Mucosa of descending colon (tissue), 3 donors: ENCODE measurements around the gene PRR3. TPM values are rescaled to one million over a fixed set of nuclear protein-coding genes. Genes with fewer than 3 reads are reported as not detected.
"Not testable (repeated sequence)": the region's sequence is repeated elsewhere in the genome, so short reads cannot be mapped to it uniquely, and the experiment has no call there.

ENCODE experiments used
- ATAC-seq: fragments of 200-7000 bp; cut with Tn5 transposase; one replicate; pipeline ENCODE4 v1.9.1; 2020; ENCODE audit warnings: mild to moderate bottlenecking, moderate library complexity
- DNase-seq, 3 donors: peaks; one replicate each; pipeline ENCODE4 v3.0.0-alpha.2; 2020
- H3K36me3 ChIP-seq: fragments of 200-600 bp; one replicate; pipeline ENCODE4 v1.8.0; 2021; ENCODE audit warnings: low read depth, mild to moderate bottlenecking
- H3K4me1 ChIP-seq: fragments of 200-600 bp; one replicate; pipeline ENCODE4 v1.8.0; 2021; ENCODE audit warnings: low read depth, mild to moderate bottlenecking
- H3K4me3 ChIP-seq: fragments of 200-600 bp; one replicate; pipeline ENCODE4 v1.8.0; 2021; ENCODE audit warnings: mild to moderate bottlenecking
- H3K9me3 ChIP-seq: fragments of 200-600 bp; one replicate; pipeline ENCODE4 v1.8.0; 2021; ENCODE audit warnings: mild to moderate bottlenecking
- CTCF ChIP-seq: fragments of 200-600 bp; IDR thresholded peaks from one replicate; pipeline ENCODE4 v1.8.0; 2022; ENCODE audit warnings: antibody characterized with exemption, mild to moderate bottlenecking
- intact Hi-C, 2 donors: fragments of 100-400 bp; cut with DNase I in 1 of 2; cut with micrococcal nuclease in 1 of 2; formaldehyde crosslinking; loops; one replicate each; pipeline versions ENCODE4 v1.11.0 to v1.11.1; 2022; cut with DNase I, micrococcal nuclease
- total RNA-seq, 3 donors: library from RNA; stranded (reverse); fragmentation: NEBNext Ultra II Directional in 2 of 3; extraction: Animal tissue kit (Norgen Biotek cat#: 25700) in 2 of 3; gene quantifications; one replicate each; pipeline versions ENCODE4 v1.2.1 to v1.2.4, GENCODE V29; 2021 to 2023
- donor health status: DM: no; HTN: no; CAD: no; lungs with moderate emphysema.
- donor health status: DM: no; HTN: no; CAD: no.
- donor health status: DM: no; HTN: yes; CAD: no.

The PRR3 gene
- total RNA-seq, 3 donors from 2014 or later, result 4.6 to 9.7 (median 5.9) TPM

- no peak for TF ChIP-seq CTCF
- intact Hi-C loops, result no loop called here
- DNase-seq (no peak), ATAC-seq (no peak)
- Histone ChIP-seq H3K36me3 (no peaks in the 10 kb centered on the region), H3K9me3 (no peaks in the 10 kb centered on the region), H3K4me1 (peaks cover 6% of the 10 kb centered on the region), H3K4me3 (no peak overlapping the region)
Measured at GRCh38 chr6:30511169-30511546, 45.9 kb upstream of the PRR3 start.

DNA sequence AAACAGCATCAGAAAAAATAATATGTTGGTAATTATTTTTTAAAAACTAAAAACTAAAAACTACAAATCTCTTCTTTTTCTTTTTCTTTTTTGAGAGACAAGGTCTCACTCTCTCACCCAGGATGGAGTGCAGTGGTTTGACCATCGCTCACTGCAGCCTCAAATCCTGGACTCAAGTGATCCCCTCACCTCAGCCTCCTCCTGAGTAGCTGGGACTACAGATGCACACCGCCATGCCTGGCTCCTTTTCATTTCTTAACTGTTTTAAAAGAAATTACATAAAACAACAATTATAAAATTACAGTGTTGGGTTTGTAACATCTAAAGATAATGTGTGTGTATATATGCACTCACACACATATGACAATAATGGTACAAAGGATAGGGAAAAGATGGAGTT, 43.6 kb upstream of the PRR3 start:
- H3K4me1 ChIP-seq, result peaks cover 3% of the 10 kb centered on the region
- no peak for DNase-seq
- no peak overlapping the region for H3K4me3 ChIP-seq
- no peaks in the 10 kb centered on the region for H3K36me3 ChIP-seq
- intact Hi-C loops, result no loop called here
- no peak for TF ChIP-seq CTCF
- H3K9me3 ChIP-seq, result peaks cover 6% of the 10 kb centered on the region
- ATAC-seq, result no peak

DNA sequence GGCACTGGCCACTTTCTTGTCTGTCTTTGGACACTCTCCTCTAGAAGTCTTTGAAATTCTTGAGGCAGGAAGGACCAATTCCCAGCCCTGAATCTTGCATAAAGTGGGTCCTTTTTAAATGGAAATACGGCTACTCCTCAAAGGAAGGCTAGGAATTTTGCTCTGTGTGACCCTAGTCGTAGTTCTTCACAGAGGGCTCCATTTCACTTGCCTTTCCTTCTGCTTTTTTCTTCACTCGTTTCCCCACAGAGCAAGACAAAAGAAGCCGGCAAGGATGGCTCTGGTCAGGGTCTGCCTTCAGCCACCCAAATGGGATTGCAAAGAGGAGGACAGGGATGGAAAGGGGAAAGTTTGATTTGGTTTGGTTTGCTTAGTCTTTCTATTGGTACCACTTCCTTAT, 42.0 kb upstream of the PRR3 start:
- ATAC-seq, result no peak
- H3K36me3 ChIP-seq, result no peaks in the 10 kb centered on the region
- peaks cover 3% of the 10 kb centered on the region for H3K4me1 ChIP-seq
- no peak for DNase-seq
- TF ChIP-seq CTCF, result no peak
- H3K4me3 ChIP-seq, result no peak overlapping the region
- peaks cover 6% of the 10 kb centered on the region for H3K9me3 ChIP-seq
- intact Hi-C loops, result no loop called here

DNA sequence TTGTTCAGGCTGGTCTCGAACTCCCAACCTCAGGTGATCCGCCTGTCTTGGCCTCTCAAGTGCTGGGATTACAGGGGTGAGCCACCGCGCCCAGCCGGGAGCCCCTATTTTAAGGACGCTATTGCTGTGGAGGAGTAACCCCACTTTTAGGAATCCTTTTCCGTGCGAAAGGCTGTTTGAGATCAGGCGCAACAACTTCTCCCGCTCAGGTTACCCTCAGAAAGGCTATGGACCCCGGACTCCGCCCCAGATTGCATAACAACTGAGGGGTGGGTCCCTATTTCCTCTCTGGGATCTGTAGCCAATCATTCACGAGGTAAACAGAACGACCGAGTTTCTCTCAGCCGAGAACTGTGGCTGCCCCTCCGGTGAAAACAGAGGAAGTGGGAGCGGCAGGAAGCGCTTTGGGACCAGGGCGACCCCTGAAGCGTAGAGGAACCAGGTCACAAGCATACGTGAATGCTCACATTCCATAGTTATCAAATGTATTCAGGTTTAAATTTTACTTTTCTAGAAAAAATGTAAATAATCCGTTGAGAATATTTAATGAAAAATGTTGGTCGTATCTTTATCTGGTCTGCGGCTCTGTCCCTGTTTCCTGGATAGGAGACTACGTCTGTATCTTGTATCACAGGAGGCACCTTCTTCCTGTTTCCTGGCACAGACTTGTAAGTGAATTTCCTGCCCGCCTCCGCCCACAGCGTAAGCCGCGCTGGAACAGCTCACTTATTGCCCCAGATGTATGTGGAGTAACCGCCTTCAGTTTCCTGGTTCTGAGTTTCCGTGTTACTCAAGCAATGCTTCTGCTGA, 40.9 kb upstream of the PRR3 start:
- TF ChIP-seq CTCF, result no peak
- Histone ChIP-seq H3K36me3 (no peaks in the 10 kb centered on the region), H3K9me3 (peaks cover 6% of the 10 kb centered on the region), H3K4me1 (peaks cover 9% of the 10 kb centered on the region), H3K4me3 (no peak overlapping the region)
- ATAC-seq (peak; percentile 95), DNase-seq (peak; percentile 92 to 96 (median 95))
- intact Hi-C loops, result no loop called here

DNA sequence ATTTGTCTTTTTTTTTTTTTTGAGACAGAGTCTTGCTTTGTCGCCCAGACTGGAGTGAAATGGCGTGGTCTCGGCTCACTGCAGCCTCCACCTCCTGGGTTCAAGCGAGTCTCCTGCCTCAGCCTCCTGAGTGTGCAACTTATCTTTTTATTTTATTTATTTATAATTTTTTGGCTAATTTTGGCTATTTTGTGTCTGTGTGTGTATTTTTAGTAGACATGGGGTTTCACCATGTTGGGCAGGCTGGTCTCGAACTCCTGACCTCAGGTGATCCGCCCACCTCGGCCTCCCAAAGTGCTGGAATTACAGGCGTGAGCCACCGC, 40.4 kb upstream of the PRR3 start:
- H3K9me3 ChIP-seq, ATAC-seq, H3K4me3 ChIP-seq, DNase-seq, intact Hi-C loops, H3K36me3 ChIP-seq: not testable (repeated sequence)
- peaks cover 13% of the 10 kb centered on the region for H3K4me1 ChIP-seq

DNA sequence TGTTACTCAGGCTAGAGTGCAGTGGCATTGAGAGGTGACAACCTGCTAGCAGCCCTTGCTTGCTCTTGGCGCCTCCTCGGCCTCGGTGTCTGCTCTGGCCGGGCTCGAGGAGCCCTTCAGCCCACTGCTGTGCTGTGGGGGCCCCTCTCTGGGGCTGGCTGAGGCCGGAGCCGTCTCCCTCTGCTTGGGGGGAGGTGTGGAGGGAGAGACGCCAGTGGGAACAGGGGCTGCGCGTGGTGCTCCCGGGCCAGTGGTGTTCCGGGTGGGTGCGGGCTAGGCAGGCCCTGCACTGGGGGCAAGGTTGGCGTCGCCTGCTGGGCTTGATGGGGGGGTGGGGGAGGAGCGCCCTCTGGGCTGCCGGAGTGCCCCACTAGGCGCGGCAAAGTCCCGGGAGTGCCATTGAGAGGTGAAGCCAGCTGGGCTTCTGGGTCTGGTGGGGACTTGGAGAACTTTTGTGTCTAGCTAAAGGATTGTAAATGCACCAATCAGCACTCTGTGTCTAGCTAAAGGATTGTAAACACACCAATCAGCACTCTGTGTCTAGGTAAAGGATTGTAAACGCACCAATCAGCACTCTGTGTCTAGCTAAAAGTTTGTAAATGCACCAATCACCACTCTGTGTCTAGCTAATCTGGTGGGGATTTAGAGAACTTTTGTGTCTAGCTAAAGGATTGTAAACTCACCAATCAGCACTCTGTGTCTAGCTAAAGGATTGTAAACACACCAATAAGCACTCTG, 39.2 kb upstream of the PRR3 start:
- H3K4me3 ChIP-seq, result not testable (repeated sequence)

GRCh38 chr6:30518505-30519145, 38.5 kb upstream of the PRR3 start:
- H3K4me1 ChIP-seq, result peaks cover 13% of the 10 kb centered on the region
- DNase-seq, H3K36me3 ChIP-seq, H3K4me3 ChIP-seq, H3K9me3 ChIP-seq, ATAC-seq, intact Hi-C loops: not testable (repeated sequence)

More for the DNA sequence above, 39.2 kb upstream of the PRR3 start:
- peak in 1 of 3 donors; percentile 58 for DNase-seq
- peaks cover 13% of the 10 kb centered on the region for H3K4me1 ChIP-seq
- intact Hi-C loops, H3K9me3 ChIP-seq, H3K36me3 ChIP-seq, ATAC-seq: not testable (repeated sequence)
